GM19463 (cell line): Measurements from ENCODE around the gene STXBP3.
A peak's percentile ranks its signal among the peaks of the same experiment; 100 is the strongest.
"Not testable (repeated sequence)": the region's sequence is repeated elsewhere in the genome, so short reads cannot be mapped to it uniquely, and the experiment has no call there.

Experiments
- ATAC-seq: cut with Tn5 transposase; IDR thresholded peaks from one replicate; pipeline ENCODE4 v1.9.1; 2021; ENCODE audit warnings: mild to moderate bottlenecking, moderate library complexity; ENCODE audit not compliant: unreplicated experiment

Gene STXBP3

DNA sequence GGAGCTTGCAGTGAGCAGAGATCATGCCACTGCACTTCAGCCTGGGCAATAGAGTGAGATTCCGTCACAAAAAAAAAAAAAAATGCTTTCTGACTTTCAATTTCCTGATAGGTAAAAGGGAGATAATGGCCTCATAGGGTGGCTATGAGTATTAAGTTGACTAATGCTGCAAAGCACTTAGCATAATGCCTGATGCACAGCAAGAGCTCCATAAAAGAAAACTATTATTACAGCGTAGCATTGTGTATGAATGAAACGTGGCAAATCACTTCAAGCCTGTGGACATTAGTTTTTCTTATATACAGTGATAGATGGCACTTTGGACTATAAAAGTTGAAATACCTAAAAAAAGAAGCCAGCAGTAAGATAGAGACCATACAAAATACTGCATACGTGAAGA is 17.0 kb upstream of the STXBP3 start:
- no peak for ATAC-seq

DNA sequence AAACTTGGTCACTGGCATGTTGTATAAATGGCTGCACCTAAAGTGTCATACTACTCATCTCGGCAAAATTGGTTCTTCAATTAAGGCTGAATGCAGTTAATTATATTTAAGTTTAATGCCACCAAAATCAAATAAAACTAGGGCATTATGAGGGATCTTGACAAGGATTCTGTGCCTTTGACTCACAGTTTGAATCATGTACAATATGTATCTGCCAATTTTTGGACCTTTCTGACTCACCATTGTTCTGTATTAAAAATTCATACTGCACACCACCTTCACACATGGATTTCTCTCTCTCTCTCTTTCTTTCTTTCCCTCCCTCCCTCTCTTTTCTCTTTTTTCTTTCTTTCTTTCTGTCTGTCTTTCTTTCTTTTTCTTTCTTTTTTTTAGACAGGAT is 14.1 kb upstream of the STXBP3 start:
- no peak for ATAC-seq

DNA sequence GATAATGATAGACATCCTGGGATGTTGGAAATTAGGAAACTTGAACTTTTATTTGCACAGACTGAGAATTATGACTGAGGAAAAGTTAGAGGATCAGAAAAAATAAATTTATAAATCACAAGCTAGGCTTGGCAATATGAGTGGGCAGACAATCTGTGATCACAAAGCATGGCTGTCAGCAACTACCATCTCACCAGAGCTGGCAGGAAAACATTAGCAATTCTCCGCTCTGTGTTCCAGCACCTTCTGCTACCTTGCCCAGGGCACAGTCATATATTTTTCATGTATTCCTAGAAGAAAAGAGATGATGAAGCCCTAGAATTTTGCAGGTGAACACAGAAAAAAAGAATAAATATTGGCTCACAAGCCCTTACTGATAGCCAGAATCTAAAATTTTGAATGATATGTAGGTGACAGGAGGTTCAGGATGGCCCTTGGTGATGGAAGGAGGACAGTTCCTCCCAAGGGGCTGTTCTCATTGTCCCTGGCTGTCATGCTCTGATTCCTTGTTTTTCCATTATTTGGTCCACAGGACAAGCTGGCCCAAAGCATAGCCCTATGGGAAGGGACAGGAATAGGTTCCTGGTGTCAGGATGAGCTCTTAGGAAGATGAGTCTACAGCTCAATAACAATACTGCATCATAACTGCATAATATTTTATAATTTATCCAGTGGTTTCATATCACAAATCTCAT is 12.2 kb upstream of the STXBP3 start:
- no peak for ATAC-seq

DNA sequence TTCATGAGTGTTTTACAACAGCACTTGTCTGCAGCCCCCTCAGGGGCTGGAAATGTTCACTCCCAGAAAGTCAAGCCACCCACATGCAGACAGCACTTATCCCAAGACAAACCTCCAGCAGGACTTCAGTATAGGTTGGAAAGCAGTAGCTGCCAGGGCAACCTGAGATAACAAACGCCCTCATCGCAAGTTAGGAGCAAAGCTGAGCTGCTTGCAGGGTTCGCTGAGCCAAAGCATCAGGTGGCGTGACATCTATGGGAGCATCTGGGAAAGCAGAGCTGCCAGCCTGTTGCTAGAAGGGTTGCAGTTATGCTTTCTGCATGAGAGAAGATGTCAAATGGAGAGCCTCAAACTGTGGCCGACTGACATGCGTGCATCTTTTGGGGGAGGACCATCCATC is 4.2 kb upstream of the STXBP3 start:
- no peak for ATAC-seq

DNA sequence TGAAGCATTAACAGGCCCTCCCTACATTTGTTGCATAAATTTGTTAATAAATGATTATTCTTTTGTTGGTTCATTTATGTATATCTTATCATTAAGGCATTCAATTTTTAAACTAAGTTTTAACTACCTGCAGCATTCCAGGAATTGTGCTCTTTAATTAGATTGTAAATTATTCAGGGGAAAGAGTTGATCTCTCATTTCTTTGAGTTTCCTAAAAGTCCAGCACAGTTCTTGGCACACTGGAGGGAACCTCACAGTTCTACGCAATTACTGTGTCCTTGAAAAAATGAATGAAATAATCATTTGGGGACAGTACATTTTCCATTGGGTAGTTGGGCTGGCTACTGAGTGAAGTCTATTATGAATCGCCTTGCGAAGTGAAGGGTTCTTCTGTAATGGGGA is 493 bp upstream of the STXBP3 start:
- ATAC-seq = no peak

DNA sequence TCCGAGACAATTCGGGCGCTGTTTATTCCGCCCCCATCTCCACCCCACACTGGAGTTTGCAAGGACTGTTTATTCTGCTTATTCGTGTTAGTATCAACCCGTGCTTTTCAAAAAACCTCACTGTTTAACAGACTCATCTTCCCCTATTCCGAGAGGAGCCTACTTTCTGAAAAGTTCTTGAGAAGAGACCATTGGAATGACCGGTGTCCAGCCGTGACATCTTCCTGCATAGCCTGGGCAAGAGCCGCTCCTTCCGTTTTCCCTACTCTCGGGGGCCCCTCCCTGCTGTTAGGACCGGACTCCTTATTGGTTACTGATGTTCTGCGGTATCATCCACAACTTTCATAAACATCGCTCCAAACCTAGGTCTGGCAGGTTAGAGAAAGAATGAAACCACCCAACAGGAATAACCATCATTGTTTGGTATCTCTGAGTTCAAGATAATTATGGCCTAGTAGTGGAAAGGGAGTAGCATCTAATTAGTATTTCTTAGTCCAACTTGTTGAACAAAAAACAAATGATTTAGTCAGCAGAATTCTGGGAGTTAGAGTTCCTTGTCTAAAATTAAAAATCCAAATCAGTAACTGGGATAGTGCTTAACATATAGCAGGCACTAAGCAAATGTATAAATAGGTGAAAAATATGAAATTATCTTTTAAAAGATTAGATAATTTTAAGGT is 837 bp downstream of the STXBP3 start:
- ATAC-seq = peak; percentile 26

DNA sequence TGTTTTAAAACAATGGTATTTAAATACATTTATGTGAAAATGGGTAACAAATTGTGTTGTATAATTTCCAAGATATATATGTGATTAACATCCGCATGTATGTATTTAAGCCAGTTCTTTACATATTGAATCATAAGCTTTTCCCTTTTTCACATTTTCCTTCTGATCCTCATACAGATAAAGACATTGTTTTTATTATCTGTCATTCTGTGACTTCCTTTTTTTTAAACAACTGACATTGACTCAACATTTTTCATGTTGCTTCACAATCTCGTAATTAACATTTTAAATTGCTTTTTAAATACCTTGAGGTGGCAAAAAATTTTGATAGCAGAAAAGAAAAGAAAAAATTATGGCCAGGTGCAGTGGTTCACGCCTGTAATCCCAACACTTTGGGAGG is 1.4 kb downstream of the STXBP3 start:
- no peak for ATAC-seq

DNA sequence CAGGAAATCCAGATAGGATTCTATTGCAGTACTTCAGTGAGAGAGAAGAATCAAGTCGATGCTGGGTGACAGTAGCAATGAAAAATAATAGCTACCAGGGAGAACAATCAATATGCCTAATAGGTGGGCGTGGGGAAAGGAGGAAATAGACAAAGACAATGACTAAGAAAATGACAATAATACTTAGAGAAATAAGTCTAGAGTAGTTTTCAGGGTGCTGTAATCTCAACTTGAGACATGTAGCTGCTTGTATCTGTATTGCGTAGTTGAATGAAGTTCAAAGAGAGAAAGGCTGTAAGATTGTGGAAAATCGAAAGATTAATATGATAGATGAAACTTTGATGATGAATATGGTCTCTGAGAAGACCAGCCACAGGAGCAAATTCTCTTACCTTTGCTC is 2.6 kb downstream of the STXBP3 start:
- ATAC-seq = no peak

DNA sequence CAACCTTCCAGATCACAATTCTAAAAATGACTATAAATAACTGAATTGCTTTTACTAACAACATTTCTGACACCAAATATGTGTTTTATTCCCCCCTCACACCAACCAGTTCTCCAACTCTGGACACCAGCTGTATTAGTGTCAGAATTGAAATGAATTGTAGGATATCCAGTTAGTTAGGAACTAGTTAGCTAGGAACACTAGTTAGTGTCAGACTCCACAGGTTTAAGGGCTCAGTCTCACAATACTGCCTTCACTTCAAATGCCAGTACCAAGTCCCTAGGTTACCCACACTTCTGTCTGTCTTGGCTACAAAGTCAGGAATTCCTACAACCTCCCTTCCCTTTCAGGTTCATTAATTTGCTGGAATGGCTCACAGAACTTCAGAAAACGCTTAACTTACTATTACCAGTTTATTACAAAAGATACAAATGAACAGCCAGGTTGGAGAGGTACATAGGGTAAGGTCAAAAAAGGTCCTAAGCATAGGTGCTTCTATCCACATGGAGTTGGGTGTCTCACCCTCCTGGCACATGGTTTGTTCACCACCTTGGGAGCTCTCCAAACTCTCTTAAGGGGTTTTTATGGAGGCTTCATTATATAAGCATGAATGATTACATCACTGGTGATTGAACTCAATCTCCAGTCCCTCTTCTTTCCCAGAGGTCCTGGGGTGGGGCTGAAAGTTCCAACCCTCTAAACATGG is 4.2 kb downstream of the STXBP3 start:
- ATAC-seq = no peak

DNA sequence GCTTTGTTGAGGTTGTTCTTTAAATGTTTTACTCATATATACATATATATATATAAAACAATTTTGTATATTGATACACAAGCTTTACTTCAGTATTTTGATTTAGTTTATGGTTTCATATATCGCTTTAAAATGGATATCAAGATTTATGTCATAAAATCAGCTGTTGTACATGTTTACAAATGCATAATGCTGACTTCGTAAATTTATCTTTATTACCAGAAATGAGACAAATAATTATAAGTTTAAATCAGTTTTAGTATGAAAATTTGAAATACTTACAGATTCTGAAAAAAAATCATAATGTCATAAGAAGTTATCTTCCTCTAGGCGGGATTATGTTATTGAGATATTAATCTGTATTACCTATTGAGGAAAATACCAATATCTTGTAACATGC is 6.9 kb downstream of the STXBP3 start:
- ATAC-seq = no peak

DNA sequence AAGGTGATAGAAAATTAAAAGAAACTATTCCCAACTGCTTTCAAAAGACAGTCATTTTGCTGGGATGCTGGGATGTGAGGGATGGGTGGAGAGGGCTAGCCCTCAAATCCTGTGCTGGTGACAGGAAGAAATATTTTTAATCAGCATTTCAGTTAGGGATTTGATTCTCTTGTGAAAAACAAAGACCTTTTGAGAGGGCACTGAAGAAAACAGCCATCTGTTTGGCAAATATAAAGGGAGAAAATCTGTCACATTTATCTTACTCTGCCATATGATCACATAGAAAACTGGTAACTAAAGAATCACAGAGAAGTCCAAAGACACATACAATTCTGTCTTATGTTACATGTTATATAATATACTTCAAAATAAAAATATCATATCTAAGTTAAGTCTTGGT is 12.3 kb downstream of the STXBP3 start:
- no peak for ATAC-seq

DNA sequence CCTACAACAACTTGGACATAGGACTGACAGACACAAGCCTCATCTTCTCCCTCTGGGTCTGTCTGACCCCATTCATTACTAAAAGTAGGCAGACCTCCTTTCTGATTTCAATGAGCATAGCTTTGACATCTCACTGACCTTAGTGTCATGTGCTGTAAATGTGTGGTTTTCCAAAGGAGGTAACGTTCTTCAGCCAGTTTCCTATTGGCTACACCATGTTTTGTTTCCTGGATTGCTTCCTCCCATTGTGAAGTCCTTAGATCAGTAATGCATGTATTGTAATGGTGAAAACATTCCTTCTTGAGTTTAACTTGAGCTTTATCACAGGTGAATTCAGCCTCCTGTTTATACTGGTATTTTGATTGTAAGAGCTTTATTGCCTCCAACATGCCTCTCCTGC is 20.6 kb downstream of the STXBP3 start:
- ATAC-seq = no peak

DNA sequence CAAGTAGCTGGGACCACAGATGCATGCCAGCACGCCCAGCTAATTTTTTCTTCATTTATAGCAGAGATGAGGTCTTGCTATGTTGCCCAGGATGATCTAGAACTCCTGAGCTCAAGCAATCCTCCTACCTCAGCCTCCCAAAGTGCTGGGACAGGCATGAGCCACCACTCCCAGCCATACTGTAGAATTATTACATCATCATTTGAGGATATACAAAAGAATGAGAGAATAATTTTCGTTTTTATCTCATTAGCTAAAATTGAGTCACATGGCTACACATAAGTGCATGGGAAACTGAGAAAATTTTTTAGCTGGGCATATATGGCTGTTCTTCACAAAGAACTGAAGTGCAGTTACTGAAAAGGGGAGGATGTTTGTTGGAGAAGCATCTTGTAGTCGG is 21.2 kb downstream of the STXBP3 start:
- ATAC-seq = no peak

DNA sequence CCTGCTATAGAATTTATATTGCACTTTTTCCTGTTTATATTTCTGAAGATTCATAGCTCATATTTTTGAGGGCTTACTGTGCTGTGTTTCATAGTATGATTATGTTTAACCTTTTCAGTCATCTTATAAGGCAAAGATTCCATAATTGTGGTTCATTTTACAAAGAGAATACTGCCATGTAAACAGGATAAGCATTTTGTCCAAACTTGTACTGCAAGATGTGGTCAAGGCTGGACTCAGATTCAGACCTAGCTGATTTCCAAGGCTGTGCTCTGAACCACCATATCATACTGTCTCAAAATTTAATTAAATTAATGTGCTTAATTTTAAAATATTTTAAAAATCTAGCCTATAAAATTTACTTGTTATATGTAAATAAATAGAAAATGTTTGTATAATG is 31.4 kb downstream of the STXBP3 start:
- ATAC-seq = no peak

DNA sequence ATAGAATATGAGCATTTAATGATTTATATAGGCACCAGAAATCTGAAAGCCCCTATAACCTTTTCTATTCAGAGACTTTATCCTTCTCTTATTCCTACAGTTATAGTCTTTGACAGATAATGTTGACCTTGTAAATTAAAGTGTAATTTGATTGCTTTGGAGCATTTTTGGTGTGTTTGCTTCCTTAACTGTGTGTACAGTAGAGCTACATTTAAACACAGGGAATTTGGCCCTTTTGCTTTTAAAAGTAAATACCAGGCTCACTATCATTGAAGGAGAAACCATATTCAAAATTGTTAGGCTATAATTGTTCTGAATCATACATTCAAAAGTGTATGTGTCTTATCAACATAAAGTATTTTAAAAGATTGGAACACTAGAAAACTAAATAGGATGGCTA is 33.0 kb downstream of the STXBP3 start:
- ATAC-seq = no peak

DNA sequence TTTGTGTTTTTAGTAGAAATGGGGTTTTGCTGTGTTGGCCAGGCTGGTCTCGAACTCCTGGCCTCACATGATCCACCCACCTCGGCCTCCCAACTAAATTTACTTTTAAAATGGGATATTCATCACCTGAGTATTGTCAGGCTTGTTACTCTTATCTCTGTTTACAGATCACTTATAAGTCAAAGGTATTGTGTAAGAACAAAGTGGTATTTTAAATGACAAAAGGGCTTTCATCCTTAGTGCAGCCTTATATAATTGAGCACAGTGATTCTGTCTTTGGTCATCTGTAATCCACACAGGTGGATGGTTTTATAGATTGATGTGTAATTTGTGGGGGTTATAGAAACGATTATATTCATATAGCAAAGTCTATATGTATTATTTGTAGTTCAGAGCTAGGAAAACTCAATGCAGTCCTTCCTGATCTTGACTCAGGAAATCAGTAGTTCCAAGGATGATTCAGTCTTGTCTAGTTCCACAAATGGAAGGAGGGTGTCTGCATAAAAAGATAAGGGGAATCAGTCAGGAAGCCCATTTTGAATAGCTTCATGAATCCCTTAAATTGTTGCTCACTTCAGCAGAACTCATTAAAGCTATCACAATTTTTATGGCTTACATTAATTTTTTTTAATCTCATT is 34.6 kb downstream of the STXBP3 start:
- no peak for ATAC-seq

DNA sequence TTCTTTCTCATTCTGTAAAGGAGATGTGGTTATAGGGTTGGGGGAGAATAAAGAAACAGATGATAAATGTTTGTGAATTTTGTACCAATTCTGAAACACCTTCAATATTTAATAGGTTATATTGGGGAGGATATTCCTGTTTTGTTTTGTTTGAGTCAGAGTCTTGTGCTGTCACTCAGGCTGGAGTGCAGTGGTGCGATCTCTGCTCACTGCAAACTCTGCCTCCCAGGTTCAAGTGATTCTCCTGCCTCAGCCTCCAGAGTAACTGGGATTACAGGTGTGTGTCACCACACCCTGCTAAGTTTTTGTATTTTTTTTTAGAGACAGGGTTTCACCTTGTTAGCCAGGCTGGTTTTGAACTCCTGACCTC is 35.1 kb downstream of the STXBP3 start:
- ATAC-seq = not testable (repeated sequence)

DNA sequence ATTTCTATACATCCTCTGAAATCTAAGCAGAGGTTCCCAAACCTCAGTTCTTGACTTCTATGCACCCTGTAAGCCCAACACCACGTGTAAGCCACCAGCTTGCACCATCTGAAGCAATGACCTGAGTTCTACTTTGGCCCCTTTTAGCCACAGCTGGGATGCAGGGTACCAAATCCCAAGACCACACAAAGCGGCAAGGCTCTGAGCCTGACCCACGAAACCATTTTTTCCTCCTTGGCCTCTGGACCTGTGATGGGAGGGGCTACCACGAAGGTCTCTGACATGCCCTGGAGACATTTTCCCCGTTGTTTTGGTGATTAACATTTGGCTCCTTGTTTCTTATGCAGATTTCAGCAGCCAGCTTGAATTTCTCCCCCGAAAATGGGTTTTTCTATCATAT is 38.8 kb downstream of the STXBP3 start:
- ATAC-seq = no peak

DNA sequence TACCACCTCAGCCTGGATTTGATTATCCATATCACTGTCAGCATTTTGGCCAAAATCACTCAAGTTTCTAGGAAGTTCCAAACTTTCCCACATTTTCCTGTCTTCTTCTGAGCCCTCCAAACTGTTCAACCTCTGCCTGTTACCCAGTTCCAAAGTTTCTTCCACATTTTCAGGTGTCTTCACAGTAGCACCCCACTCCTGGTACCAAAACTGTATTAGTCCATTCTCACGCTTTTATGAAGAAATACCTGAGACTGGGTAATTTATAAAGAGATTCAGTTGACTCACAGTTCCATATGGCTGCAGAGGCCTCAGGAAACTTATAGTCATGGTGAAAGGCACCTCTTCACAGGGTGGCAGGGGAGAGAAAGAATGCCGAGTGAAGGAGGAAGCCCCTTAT is 39.4 kb downstream of the STXBP3 start:
- ATAC-seq = no peak

DNA sequence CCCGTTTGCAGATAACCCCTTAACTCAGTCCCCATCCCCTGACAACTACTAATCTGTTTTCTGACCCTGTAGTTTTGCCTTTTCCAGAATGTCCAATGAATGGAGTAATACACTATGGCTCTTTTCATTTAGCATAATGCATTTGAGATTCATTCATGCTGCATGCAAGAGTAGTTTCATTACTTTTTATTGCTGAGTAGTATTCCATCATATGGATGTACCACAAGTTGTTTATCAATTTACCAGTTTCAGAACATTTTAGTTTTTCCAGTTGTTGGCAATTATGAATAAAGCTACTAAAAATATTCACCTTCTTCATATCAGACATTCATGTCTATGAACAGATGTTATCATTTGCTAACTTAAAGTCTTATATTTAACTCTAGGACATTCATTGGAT is 45.3 kb downstream of the STXBP3 start:
- no peak for ATAC-seq

DNA sequence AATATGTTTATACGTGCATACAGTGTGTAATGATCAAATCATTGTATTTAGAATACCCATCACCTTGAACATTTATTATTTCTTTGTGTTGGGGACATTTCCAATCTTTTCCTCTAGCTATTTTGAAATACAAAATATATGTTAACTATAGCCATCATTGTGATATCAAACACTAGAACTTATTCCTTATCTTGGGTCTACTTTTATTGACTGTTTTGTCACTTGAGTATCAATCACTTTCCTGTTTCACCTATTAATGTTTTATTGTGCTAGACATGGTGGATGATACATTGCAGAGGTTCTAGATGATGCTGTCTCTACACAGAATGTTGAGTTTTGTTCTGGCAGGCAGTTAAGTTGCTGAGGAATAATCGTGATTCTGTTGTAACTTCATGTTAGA is 45.9 kb downstream of the STXBP3 start:
- ATAC-seq = no peak

DNA sequence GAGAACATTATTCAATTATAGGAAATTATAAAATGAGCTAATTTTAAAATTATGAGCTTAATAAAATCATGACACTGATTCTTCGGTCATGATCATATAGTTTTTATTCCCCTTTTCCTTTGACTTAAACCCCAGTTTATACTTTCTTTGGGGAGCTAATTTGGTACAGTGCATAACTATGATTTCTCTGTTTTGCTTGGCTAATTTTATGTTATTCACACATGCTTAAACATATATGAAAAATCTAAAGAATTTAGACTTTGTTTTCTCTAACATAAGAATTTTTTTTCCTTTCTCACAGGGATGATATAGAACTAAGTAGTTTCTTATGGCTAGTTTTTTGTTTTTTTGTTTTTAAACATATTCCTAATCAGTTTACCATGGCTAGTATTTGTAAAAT is 52.5 kb downstream of the STXBP3 start:
- ATAC-seq = no peak
